HuH-7.5 (cell line): ENCODE results near the gene KCNH2.
"Not testable (repeated sequence)": the region's sequence is repeated elsewhere in the genome, so short reads cannot be mapped to it uniquely, and the experiment has no call there.

ENCODE experiments used
- DNase-seq: peaks from one replicate; pipeline ENCODE4 v3.0.0; 2011; ENCODE audit warnings: low spot score

KCNH2 gene

DNA sequence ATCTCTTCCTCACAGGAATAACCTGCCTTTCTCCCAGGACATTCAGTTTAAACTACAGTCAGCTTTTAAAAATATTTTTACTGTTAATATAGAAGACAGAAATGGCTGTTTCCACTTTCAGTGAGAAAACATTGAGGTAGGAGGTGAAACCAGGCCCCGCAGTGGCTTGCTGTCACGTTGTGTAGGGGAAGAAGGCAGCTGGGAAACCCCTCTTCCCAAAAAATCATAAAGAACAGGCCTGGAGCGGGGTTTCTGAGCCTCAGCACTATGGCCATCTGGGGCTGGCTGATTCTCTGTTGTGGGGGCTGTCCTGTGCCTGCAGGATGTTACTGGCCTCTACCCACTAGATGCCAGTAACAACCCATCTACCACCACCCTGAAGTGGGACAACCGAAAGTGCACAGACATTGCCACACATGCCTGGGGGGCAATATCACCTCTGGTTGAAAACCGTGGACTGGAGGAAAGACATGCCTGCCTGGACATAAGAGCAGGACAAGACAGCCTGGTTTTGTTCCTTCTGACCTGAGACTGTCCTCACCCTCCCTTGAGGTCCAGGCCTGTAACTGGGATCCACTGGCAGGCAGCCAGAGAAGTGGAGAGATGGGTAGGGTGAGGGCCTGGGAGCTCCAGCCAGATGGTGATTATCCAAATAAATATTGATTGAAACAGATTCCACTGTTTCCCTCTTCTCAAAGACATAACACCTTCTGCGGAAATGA is 43.9 kb downstream of the KCNH2 start:
- DNase-seq = no peak

GRCh38 chr7:150931199-150931869 is 46.8 kb downstream of the KCNH2 start:
- DNase-seq = no peak

DNA sequence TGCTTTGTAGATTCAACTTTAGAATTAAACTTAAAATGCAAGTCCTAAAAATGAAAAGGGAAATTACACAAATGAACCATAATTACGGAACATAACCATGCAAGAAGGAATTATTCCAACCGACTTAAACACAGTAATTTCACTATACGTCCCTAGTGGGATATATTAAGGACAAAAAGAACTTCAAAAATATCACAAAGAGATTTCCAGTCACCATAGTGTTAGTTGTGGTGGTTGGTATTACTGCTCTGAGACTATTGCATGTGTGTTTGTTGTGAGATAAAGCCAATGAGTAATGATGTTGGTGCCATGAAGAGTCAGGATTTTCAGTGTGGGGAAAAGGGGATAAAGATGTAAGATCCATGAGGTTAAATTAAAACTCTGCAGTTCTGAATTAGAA is 49.6 kb downstream of the KCNH2 start:
- DNase-seq = no peak

GRCh38 chr7:150927956-150928344 is 50.2 kb downstream of the KCNH2 start:
- DNase-seq = no peak

- no peak for DNase-seq
Observed at GRCh38 chr7:150927157-150927955, 50.8 kb downstream of the KCNH2 start.

DNA sequence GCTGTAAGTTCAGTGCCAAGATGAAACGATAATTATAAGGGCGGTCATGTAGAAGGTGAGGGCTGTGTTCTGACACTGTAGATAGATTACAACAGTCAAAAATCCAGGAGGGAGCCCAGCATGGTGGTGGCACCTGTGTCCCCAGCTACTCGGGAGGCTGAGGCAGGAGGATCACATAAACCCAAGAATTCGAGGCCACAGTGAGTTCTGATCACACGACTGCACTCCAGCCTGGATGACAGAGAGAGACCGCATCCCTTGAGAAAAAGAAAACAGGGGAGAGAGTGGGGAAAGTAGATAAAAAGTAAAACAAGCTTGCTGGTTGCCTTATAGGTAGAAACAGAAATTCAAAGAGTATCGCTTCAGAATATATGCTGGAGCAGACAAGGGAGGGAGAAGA is 52.1 kb downstream of the KCNH2 start:
- no peak for DNase-seq

DNA sequence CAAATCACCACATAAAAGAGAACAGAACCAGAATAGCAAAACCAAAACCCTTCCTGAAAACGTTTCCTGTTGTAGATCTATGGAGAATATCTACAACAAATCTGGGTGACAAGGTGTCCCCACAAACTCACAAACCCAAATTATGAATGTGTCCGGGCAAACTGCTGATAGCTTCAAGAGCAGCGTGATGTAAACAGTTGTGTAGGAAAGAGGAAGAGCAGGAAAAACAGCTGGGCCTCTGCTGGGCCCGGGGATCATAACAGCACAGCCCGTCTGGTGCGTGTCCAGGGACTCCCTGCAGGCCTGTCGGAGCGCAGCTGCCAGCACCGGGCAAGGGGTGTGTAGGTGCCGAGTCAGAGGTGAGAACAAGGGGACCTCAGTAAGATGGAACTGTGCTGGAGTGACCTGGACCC is 53.7 kb downstream of the KCNH2 start:
- DNase-seq = no peak

DNA sequence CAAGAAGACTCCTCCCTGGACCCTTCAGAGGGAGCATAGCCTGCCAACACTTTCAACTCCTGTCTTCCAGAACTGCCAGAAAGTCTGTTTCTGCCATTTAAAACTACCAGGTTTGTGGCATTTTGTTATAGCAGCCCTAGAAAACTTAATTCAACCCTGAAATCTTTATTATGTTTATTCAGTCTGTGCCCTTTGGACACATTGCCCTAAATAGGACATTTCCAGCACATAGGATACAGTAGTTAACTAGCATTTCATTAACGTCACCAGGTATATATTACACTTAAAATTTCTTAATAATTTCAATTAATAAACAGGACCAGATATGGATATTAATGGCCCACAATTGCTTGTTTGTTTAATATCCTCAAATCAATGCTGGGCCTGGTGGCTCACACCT is 54.3 kb downstream of the KCNH2 start:
- DNase-seq = no peak

DNA sequence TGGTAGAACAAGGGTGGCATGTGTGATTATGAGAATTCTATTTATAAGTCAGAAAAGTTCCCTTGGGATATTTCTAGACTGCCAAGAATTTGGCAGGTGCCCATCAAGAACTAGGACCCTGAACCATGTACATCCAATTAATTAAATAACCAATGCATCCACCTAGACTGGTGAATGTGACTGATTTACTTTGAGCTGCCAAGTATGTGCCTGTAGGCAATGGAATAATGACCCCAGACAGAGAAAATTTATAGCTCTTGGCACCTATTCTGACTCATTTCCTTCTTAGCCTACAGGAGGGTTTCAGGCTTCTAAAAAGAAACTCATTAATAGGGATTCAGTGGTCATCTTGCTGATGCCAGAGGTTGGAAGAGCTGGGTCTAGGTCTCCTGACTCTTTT is 54.9 kb downstream of the KCNH2 start:
- DNase-seq = no peak

DNA sequence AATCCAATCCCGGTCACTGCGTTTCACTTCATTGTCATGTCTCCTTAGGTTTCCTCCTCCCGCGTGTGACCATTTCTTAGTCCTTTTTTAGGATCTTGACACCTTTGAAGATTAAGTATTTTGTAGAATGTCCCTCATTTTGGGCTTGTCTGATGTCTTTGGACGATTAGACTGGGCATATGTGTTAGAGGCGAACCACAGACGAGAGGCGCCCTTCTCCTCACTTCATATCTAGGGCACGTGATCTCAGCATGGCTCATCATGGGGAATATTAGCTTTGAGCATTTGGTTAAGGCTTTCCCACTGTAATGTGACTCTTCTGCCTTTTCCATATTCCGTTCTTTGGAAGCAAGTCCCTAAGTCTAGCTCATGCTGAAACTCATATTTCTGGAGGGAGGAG is 59.0 kb downstream of the KCNH2 start:
- no peak for DNase-seq

GRCh38 chr7:150918378-150918777 is 59.7 kb downstream of the KCNH2 start:
- DNase-seq = no peak

GRCh38 chr7:150917969-150918368 is 60.2 kb downstream of the KCNH2 start:
- no peak for DNase-seq

GRCh38 chr7:150916670-150917069 is 61.5 kb downstream of the KCNH2 start:
- no peak for DNase-seq

DNA sequence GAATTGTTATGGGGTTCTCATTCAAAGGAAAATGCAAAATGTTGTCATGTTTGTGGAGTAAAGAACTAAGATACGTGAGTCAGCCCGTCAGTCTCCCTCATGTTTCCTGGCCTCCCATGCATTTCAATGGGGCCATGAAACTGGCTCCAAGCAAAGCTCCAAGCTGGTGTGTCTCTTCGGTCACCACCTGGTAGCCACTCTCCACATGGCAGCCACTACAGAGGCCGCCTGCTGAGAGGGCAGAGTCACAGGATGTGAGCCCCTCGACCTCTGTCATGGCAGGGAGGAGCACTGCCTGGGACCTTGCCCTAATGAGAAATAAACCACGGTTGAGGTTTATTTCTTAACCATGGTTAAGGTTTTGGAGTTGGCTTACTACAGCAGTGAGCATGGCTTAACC is 63.2 kb downstream of the KCNH2 start:
- DNase-seq = no peak

GRCh38 chr7:150914196-150914595 is 63.9 kb downstream of the KCNH2 start:
- no peak for DNase-seq

- DNase-seq = no peak
Observed at GRCh38 chr7:150912427-150912826, 65.7 kb downstream of the KCNH2 start.

DNA sequence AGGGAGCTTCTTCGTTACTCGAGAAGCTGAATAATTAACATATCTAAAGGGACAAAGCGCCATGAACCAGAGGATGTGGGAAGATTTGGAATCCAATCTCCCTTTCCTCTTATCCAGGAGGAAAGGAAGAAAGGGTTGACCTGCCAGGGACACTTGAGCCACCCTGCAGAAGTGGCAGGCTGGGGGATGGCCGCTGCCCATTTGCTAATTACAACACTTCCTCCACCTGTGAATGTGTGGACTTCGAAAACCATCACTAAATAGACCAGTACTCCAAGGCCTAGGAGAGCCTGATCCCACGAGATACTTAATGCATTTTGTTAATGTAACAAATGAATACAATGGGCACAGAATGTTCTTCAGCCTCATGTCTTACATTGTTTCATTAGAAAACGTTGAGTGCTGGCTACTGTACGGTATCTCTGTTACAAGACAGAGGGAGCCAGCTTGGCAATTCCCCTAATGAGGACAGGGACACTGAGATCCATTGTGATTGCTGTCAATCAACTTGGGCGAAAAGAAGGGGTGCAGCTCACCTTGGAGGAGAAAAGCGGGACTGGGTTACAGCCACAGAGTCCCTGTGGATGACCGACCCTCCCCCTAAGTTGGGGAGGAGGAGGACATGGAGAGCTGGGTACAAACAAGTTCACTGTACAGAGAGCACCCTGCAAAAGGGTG is 66.4 kb downstream of the KCNH2 start:
- no peak for DNase-seq

GRCh38 chr7:150910996-150911422 is 67.1 kb downstream of the KCNH2 start:
- DNase-seq = no peak

DNA sequence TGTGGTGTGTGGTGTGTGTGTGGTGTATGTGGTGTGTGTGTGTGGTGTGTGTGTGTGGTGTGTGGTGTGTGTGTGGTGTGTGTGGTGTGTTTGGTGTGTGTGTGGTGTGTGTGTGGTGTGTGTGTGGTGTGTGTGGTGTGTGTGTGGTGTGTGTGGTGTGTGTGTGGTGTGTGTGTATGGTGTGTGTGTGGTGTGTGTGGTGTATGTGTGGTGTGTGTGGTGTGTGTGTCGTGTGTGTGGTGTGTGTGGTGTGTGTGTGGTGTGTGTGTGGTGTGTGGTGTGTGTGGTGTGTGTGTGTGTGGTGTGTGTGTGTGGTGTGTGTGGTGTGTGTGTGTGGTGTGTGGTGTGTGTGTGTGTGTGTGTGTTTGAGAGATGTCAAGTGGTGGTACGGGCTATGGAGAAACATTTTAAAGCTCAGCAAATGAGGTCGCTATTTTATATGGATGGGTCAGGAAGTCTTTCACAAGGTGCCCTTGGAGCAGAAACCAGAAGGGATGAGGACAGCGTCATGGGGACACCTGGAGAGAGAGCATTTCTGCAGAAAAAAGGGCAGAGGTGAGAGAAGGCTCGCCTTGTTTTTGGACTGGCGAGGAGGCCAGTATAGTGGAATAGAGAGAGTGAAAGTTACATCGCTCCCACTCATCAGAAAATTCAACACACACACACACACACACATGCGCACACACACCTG is 67.7 kb downstream of the KCNH2 start:
- DNase-seq = not testable (repeated sequence)

GRCh38 chr7:150909200-150909995 is 68.7 kb downstream of the KCNH2 start:
- no peak for DNase-seq

DNA sequence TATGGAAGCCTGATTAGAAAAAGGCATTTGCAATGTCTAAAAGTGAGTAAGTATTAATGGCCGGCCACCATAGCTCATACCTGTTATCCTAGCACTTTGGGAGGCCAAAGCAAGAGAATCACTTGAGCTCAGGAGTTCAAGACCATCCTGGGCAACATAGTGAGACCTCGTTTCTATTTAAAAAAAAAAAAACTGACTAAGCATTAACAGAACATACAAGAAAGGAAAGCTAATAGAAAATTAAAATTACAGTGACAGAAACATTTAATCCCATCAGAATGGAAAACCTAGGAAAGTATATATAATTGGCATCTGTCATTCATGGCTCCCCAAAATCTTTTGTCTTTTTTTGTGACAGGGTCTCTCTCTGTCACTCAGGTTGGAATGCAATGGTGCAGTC is 69.9 kb downstream of the KCNH2 start:
- DNase-seq = no peak
